HTR-8/SVneo (cell line): ENCODE data around the gene GABBR1.
"Not testable (repeated sequence)": the region's sequence is repeated elsewhere in the genome, so short reads cannot be mapped to it uniquely, and the experiment has no call there.

Experiments
- DNase-seq: peaks from one replicate; pipeline ENCODE4 v3.0.0; 2011; ENCODE audit warnings: low spot score, mixed read lengths; ENCODE audit not compliant: insufficient read length
- FAIRE-seq: peaks from 2 replicates; lab custom pipeline; 2011; peaks lifted over from hg19 to GRCh38; lab: Jason Lieb, UNC

GABBR1 gene

DNA sequence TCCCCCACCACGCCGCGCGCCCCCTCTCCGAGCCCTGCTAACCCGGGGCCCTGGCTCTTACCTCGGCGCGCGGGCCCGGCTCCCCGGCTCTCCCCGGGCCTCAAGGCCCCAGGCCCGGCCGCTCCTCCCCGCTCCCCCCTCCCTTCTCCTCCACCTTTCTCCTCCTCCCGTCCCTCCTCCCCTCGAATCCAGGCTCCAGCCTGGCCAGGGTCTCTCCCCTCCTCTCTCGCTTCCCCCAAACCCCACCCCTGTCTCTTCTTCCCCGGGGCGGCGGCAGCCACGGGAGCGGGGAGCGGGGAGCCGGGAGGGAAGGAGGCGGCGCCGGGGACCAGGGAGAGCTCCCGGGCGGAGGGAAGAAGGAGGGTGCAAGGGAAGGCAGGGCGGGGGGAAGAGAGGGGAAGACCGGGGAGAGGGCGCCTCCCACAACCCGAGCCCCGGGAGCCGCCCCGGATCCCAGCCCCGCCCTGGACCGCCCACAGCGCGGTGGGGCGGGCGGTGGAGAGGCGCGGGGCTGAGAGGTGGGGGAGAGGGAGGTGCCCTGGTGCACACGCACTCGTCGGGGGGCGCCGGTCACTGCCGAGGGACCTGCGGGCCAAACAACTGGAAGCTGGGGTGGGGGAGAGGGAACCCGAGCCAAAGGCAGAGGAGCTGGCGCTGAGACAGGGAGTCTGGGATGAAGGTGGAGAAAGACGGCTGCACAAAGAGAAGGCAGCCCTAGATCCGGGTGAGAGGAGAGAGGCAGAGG lies at the start of gene GABBR1:
Gene GABBR1, minus strand, starts transcription at position 395 of the 745 bp plus-strand sequence. CDS start 798 bp downstream, outside the sequence.
- peak; percentile 93 for DNase-seq
- FAIRE-seq = peak; percentile 74

DNA sequence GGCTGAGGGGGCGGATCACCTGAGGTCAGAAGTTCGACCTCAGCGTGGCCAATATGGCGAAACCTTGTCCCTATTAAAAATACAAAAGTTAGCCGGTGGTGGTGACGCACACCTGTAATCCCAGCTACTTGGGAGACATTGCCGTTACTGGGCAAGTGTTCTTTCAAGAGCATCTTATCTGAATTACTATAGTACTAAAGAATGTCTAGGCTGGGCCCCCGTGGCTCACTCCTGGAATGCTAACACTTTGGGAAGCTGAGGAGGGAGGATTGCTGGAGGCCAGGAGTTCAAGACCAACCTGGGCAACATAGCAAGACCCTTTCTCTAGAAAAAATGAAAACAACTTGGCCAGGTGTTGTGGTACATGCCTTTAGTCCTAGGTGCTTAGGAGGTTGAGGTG lies 48.8 kb upstream of the GABBR1 start:
- no peak for FAIRE-seq
- DNase-seq = no peak

DNA sequence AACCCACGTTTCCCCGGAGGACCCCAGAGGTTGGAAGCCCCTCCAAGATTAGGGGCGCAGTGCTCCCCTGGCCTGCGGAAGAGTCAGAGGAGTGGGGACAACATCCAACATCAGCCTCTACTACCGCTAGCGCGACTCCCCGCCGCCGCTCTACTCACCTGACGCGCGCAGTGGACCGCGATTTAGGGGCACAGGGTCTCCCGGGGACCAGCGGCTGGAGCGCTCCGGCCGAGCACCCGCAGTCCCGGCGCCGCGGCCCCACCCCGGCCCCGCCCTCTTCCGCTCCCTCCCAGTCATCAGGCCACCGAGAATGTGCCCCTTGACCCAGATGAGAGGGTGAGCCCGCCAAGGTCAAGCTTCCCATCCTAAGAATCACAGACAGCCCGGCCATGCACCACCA lies 47.9 kb upstream of the GABBR1 start, which contains the start of gene ZFP57:
Gene ZFP57, minus strand, starts transcription at position 249 of the 400 bp plus-strand sequence. CDS start 4,149 bp downstream, outside the sequence.
- no peak for DNase-seq
- FAIRE-seq = no peak

DNA sequence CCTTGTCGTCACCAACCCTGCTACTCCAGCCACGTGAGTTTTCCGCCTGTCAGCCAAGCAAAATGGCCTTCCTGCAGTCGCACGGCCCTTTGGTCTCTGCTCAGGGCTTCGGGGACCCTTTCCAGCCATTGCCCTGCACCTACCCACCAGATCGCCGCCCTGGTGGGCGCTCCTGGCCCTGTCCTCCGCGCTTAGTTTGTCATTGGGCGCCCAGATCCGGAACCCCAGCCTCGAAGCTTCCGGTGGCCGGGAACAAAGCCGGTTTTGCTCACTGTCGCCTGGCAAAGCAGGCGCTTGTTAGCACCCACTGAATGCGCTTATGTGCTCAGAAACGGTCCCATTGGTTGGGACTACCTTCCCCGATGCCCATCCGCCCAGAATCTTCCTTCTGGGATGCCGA lies 47.4 kb upstream of the GABBR1 start:
- DNase-seq (no peak), FAIRE-seq (no peak)

DNA sequence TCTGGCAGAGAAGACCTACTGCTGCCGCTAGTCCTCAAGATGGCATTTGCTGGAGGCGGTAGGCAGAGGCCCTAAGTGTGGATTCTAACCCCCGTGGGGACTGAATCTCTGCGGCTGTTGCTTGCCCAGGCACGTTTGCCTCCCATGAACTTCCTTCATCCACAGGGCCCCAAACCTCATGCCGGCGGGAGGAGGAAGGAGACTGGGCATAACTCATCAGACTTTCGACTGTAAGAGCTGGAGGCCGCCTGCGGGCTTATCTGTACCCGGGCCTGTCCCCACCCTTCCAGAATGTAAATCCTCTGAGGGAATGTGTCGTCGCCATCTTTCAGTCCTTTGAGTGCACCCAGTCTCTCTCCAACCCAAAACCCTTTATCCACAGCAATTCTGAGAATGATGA lies 47.0 kb upstream of the GABBR1 start:
- DNase-seq (no peak), FAIRE-seq (no peak)

DNA sequence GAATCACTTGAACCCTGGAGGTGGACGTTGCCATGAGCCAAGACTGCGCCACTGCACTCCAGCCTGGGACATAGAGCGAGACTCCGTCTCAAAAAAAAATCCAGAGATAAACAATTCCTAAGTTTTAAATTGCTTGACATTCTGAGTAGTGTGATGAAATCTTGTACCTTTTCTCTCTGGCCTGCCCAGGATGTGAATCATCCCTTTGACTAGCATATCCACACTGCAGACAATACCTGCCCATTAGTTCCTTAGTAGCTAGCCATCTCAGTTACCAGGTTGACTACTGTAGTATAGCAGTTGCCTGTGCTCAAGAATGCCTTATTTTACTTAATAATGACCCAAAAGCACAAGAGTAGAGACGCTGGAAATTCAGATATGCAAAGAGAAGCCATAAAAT lies 45.1 kb upstream of the GABBR1 start:
- DNase-seq (no peak), FAIRE-seq (peak; percentile 63)

DNA sequence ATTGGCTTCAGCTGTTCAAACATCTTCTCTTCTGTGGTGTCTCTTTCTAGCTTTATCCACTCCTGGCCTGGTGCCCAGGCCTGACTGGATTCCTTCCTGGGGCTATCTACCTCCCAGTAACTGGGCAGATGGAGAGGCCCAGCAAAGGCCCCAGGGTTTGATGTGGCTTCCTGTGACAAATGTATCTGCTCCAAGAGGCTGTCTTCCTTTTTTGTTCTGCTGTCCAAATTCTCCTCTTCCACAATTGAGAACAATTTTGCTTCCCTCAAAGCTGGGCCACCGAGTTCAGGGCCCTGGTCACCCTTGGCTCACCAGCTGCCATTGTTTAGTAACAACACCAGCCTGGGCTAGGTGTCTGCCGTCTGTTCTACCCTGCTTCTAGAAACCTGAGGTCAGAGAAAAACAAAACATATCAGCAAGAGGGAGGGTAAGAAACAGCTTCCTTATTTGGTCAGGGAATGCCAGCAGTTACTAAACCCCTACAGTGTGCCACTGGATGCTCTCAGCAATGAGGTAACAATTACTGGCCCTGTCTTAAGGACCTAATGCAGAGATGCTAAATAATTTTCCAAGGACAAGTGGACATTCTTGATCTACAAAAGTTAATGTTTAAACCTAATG lies 44.1 kb upstream of the GABBR1 start:
- DNase-seq (peak; percentile 32), FAIRE-seq (no peak)

DNA sequence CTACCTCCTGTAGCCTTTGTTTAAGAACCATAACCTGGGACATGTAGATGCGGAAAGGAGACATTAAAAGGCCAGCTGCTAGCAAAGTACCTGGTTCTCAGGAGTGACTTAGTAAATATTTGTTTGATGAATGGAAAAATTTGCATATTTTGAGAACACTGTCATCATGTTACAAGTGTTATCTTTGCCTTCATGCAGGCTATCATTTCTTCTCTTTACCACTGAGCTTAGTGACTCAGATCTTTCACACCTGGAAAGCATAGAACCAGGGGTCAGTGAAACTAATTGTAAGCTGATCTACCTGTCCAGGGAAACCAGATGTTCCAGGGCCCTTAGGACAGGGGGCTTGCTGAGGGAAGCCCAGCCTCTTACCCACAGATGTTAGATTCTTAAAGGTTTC lies 42.6 kb upstream of the GABBR1 start:
- FAIRE-seq = no peak
- DNase-seq = no peak

DNA sequence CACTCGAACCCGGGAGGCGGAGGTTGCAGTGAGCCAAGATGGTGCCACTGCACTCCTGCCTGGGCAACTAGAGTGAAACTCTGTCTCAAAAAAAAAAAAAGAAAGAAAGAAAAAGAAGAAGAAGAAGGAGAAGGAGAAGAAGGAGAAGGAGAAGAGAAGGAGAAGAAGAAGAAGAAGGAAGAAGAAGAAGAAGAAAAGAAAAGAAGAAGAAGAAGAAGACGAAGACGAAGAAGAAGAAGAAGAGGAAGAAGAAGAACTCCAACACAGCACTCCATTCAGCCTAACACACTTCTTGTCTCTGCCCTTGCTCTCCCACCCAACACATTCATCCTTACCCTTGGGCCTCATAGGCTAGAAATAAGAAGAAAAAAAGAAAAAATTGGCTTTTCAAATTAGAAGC lies 41.0 kb upstream of the GABBR1 start:
- DNase-seq (no peak), FAIRE-seq (no peak)

DNA sequence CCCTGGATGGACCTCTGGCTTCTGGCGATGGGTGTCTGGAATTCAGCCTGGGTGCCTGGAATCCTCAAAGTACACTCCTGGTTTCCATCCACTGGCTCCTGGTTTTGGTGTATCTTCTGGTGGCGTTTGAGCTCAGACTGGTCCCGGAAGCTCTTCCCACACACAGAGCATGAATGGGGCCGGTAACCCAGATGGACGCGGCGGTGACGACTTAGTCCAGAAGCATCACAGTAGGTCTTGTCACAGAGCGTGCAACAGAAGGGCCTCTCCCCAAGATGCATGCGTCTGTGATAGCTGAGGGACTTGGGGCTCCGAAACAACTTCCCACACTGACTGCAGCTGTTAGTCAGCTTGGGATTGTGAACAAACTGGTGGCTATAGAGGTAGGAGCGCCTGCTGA lies 40.2 kb upstream of the GABBR1 start:
- FAIRE-seq (no peak), DNase-seq (no peak)

DNA sequence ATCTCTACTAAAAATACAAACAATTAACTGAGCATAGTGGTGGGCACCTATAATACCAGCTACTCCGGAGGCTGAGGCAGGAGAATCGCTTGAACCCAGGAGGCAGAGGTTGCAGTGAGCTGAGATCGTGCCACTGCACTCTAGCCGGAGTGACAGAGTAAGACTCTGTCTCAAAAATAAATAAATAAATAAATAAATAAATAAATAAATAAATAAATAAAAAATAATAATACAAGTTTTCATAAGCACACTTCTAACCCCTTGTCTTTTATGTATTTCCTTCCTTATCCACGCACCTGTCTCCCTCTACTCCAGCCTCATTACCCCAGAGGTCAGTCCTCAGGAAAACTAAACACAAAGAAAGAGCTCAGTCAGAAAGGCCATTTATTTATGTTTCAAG lies 39.1 kb upstream of the GABBR1 start:
- not testable (repeated sequence) for DNase-seq, FAIRE-seq

DNA sequence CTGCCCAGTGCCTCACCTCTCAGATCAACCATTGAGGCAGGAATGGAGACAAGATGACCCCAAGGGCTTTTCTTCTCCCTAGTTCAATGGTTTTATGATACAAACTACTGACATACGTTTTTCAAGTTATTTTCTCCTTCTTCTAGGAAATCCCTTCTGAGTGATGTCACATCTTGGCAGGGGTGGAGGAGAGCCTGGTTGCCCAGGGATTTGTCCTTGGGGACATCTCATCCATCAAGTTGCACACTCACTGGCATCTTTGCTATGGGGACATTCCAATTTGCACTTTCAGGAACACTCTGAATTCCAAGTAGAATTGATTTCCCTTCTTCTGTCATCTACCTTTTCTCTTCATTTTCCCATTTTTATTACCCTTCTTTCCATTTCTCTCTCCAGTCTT lies 38.0 kb upstream of the GABBR1 start:
- DNase-seq = no peak
- no peak for FAIRE-seq

DNA sequence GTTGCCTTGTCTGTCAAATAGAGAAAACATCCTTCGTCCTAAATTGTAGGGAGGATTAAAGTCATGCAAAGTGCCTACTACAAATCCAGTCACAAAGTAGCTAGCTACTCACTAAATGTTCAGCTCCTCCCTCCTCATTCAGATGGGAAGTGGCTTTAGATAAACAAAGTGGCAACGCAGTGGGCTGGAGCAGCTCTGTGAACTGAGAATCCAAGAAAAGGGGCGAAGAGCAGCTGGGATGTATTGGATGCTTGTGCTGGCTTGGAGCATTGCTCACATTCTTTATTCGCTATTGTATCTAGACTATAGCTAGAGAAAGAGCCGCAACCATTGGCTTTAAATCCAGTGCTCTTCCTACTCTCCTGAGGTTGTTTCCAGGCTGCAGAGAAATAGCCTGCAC lies 34.2 kb upstream of the GABBR1 start:
- FAIRE-seq (no peak), DNase-seq (no peak)

DNA sequence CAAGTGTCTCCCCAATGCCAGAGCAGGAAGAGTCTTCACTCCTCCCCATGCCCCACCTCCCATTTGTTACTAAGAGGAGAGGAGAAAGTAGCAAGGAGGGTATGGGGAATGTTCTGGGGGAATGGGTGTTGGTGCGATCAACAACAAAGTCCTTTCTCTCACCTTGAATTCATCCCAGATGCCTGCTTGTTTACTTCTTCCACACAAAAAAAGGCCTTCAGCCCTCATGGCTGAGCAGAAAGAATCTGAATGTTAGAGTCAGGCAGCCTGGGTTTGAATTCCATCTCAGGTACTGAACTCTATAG lies 33.8 kb upstream of the GABBR1 start:
- FAIRE-seq (no peak), DNase-seq (no peak)

DNA sequence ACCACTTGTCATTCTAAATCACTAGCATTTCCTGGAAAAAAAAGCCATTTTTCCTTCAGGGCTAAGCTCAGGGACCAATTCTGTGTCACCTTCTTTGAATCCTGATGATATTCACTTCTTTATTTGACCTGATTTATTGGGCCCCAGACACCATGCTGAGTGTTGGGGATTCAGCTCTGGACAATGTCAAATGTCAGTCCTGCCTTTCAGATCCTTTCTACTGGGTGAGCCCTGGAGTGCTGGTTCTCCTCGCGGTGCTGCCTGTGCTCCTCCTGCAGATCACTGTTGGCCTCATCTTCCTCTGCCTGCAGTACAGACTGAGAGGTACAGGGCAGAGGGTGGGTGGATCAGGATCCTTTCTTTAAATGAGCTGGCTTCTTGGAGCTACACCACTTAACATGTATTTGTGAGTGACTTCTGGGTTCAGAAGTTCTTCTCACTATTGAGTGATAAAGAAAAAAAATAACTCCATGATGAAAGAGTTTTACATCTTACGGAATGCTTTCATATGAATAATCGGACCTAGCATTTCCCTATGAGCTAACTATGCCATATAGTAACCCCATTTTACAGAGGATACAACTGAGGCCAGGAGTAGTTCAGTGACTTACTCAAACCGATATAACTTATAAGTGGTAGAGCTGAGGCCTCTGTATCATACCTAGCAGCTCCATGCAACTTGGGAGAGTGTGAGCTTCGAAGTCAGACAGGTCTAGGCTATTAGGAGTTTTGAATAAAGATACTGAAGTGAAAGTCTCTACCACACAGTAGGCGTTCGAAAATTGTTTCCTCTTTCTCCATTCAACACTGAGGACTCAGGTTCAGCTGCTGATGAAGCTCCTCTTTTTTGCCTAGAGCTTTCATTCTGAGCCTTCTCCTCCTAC lies 33.2 kb upstream of the GABBR1 start:
- no peak for DNase-seq
- no peak for FAIRE-seq

DNA sequence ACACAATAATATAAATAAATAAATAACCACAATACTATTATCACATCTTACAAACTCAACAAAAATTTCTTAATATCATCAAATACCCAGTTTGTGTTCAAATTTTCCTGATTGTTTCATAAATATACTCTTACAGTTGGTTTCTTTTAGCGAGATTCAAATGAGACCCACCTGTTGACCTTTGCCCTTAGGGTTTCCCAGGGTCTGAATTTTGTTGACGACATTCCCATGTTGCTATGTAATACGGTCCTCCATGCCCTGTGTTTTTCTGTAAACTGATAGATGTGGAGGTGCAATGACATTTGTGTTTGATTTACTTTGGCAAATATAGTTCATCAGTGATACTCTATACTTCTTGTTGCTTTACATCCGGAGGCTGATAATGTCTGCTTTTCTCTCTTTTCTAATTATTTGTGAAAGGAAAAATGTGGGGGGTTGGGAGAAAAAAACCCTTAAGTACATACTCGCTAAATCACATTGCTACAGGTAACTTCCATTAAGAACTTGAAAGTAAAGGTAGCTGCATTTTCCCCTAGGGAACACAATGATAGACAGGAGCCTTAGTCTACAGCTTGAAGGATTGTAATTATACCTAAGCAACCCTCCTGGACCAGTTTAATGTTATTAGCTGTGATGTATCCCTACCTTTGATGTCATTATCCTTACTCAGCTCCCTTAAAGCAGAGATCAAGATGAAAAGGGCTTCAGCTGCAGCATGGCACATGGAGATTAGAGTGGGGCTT lies 30.5 kb upstream of the GABBR1 start:
- no peak for DNase-seq

DNA sequence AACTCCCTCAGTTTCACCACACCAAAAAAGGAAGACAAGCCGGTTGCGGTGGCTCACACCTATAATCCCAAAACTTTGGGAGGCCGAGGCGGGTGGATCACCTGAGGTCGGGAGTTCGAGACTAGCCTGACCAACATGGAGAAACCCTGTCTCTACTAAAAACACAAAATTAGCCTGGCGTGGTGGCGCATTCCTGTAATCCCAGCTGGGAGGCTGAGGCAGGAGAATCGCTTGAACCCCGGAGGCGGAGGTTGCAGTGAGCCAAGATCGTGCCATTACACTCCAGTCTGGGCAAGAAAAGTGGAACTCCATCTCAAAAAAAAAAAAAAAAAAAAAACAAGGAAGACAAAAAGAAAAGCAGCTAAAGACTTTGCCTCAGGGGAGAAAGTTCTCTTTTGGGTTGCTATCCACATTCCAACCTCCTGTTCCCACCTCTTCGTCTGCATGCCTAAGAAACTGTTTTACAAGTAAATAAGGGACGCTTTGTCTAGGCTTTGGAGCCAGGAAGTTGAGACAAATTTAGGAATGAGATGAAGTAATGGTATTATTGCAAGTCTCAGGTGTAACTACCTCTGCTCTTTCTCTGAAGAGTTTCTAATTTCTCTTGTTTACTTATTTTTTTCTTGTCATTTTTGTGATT lies 28.6 kb upstream of the GABBR1 start:
- not testable (repeated sequence) for FAIRE-seq, DNase-seq

More for the DNA sequence above, 30.5 kb upstream of the GABBR1 start:
- no peak for FAIRE-seq

DNA sequence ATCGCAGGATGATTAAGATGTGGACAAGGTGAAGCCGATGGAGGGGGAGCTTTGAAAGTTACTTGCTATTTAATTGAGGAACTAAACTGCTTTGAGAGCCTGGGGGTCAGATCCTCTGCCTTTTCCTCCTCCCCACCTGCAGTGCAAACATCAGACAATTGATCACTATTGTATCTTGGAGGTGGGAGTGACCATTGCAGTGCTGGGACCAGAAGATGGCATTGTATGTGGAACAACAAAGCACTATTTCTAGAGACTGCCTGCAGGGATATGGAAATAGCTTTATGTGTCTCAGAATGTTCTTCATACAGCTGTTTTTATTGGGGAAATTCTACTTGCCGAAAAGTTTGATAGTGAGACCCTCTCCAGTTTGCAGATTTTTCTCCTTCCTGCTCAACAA lies 28.1 kb upstream of the GABBR1 start:
- DNase-seq = no peak
- FAIRE-seq = no peak

DNA sequence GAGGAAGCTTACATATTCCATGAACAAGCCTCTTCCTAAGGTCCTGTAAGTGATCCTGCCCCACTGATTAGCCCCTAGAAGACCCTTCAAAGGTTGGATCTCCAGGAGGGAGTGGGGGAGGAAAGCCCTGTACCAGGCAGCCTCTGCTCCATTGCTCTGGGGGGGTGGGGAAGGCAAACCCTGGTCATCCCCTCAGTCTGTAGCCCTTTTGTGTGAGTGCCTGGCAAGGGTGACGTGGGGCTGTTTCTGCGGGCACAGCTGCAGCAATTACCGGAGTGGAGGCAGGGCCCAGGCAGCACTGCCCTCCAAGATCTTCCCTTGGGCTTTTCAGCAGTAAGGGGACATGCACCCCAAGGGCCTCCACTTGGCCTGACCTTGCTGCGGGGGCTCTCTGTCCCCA lies 23.8 kb upstream of the GABBR1 start, which contains the start of gene MOG:
Gene MOG, plus strand, starts transcription at position 295 of the 400 bp plus-strand sequence. CDS start 118 bp downstream, outside the sequence.
- FAIRE-seq = no peak
- DNase-seq = no peak

DNA sequence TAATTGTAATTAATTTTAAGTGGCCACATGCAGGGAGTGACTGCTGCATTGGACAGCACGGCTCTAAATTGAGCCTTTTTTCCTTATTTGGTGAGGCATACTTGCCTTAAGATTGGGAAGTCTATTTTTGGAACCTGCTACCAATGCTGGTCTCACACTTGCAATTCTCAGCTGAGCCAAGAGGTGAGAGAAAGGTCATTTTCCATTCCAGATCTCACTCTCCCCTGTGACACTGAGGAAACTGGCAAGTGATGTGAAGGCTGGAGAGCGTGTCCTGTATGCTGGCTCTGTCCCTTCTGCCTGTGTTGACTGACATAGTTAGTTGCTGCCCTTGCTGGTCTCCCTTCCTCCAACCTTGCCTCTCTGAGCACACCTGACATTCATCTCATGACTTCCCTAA lies 23.2 kb upstream of the GABBR1 start:
- no peak for FAIRE-seq
- DNase-seq = no peak
